ENCODE data around the gene DNAJB6.

Gene DNAJB6

GRCh38 chr7:157371296-157371695 is 34.5 kb downstream of the DNAJB6 start:
- no peak for DNase-seq

DNA sequence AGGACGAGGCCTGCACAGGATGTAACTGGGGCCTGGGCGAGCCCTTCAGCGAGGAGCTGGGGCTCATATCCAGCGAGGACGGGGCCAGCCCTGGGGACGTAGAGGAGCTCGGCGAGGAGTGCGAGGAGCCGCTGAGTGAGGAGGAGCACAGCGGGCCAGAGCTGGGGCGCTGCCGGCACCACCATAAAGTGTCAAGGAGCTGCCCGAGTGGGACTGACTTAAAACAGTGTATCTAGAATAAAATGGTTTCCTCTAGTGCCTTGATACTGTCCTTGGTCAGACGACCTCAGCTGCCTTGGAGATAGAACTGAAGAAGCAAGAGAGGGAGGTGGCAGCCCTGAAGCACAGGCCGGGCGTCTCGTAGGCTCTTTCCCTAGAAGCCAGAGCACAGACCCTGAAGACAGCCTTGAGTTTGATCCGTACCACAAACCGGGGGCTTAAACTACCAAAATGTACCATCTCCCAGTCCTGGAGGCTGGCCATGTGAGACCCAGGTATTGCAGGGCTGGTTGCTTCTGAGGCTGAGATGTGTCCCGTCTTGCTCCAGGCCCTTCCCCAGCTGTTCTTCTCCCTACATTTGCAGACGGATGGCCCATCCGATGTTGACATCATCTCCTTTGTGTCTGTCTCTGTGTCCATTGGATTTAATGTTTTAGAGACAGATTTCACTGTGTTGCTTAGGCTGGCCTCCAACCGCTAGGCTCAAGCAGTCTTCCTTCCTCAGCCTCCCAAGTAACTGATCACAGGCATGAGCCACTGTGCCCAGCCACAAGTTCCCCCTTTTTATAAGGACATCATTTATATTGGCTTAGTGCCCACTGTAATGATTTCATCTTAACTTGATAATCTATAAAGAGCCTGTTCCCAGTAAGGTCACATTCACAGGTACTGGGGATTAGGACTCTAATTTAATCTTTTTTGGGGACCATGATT is 35.8 kb downstream of the DNAJB6 start:
- no peak for DNase-seq

- no peak for DNase-seq
Observed at GRCh38 chr7:157373493-157373892, 36.7 kb downstream of the DNAJB6 start.

DNA sequence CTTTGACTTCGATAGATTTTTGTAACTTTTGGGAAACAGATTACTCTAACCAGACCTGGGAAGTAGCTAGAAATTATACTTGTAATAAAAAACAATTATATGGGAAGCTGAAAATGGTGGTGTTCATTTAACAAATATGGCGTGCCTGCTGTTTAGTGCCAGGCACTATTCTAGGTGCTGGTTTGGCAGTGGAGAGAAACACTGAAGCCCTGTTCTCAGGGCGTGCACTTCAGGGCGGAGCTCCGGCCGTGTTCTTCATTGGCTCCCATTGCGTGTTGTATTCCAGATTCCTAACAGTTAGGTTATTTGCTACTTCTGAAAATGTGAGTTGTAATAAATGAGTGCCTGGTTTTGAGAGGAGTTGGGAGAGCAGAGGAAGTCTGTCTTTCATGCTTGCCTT is 38.6 kb downstream of the DNAJB6 start:
- DNase-seq, result no peak

DNA sequence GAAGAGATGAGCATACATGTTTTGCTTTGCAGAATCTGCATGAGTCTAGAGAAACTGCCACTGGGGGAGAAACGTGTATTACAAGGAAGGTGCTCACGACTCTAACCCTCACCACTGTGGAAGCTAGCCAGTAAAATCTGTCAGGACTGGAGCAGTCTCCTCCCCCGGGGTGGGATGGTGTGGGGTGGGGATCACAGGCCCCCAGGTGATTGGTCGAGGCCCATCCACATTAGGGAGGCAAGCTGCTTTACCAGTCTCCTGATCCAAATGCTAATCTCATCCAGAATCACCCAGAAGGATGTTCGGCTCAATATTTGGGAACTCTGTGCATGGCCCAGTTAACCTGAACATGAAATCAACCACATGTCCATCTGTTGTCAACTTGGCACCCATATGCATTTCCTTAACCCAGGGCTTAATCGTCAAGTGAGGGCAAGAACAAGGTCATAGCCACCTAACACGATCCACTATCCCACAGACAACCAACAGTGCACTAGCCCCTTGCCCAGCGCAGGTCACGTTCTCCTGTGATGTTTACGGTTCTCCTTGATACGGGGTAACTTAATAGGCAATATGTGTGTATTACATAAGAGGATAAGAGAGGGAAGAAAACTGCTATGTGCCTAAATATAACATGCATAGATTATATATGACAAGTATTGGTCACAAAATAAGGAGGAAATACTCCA is 40.8 kb downstream of the DNAJB6 start:
- no peak for DNase-seq

- no peak for DNase-seq
Observed at GRCh38 chr7:157378390-157378789, 41.6 kb downstream of the DNAJB6 start.

GRCh38 chr7:157379493-157379892 is 42.7 kb downstream of the DNAJB6 start:
- no peak for DNase-seq

DNA sequence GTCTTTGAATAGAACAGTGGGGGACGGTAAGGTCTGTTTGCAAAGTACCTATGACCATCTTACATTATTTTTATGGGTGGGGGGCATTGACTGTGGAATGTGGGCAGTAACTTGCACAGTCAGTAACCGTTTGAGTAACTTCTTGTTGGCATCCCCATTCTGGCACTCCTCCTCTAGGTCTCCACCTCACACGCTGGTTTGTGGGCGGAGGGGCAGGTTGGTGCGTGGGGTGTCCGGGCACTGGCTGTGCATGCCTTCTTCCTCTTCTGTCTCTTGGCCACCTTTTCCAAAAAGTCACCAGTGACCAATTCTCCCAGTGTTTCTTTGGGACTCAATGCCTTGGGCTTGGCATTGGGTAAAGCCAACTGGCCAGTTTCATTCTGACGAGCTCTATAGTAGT is 43.6 kb downstream of the DNAJB6 start:
- DNase-seq, result no peak

GRCh38 chr7:157383868-157384267 is 47.1 kb downstream of the DNAJB6 start:
- DNase-seq, result no peak

DNA sequence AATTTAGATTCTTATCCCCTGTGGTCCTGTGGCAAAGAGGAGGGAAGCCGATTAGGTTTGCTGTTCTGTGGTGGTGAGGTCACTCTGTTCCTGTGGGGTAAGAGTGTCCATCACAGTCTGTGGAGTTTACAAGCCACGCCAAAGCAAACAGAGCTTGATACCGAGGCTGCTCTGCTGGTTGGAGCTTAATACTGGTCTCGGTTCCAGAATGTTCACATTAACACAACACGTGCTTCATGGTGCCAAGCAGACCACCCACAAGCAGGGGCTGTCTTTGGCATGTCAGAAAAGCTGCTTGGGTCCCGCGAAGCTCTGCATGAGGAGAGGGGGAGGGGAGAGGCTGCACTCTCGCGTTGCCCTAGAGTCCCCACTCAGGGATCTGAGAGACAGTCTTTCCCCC is 47.5 kb downstream of the DNAJB6 start:
- DNase-seq, result no peak

- peak; percentile 82 for DNase-seq
Observed at GRCh38 chr7:157386979-157387800, 50.4 kb downstream of the DNAJB6 start.

DNA sequence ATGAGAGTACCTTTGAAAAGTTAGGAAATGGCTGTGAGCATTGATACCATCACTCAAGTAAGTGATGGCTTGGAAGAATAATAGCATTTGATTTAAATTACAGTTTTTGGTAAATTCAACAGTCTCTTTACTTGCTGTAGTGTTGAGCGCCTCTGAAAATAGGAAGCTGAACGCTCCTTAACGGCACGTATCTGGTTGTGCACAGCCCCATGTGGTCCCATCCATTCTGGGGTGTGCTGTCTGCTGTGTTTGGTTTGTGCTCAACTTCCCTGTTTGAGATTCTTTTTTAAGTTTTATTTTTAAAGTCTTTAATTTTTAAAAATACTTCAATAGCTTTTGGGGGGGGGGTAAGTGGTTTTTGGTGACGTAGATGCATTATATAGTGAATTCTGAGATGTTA is 51.5 kb downstream of the DNAJB6 start:
- DNase-seq, result no peak

DNA sequence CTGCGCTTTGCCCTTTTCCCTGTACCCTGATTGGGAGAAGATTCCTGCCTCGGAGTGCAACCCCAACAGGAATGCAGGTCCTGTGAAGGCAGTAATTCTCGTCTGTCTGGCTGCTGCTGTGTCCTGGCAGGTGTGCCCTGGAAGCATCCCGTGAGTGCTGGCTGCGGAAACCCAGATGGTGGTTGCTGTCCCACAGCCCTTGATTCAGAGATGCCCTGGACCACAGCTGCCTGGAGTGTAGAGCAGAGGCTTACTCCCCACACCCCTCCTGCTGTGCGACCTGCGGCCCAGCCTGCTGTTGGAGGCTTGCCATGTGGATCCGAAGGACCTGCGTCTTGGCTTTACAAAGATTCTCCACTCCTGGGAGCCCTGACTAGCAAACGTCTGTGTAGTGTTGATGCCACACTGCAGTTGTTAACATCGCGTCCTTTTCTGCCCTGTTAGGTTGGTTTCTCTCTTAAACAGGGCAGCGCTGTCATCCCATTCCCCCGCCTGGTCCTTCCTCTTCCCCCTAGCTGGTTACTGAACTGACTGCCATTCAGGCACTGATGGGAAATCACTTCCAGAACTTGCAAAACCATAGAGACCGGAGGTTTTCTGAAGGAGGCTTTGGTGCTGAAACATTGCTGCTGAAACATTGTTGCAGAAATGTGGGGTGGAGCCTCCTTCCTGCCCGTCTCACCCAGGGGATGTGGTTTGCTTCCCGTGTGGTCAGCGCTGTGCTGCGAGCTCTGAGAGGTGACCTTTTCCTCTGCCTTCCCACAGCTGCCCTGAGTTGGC is 53.3 kb downstream of the DNAJB6 start:
- DNase-seq, result peak; percentile 14

GRCh38 chr7:157391036-157391710 is 54.4 kb downstream of the DNAJB6 start:
- DNase-seq, result no peak

DNA sequence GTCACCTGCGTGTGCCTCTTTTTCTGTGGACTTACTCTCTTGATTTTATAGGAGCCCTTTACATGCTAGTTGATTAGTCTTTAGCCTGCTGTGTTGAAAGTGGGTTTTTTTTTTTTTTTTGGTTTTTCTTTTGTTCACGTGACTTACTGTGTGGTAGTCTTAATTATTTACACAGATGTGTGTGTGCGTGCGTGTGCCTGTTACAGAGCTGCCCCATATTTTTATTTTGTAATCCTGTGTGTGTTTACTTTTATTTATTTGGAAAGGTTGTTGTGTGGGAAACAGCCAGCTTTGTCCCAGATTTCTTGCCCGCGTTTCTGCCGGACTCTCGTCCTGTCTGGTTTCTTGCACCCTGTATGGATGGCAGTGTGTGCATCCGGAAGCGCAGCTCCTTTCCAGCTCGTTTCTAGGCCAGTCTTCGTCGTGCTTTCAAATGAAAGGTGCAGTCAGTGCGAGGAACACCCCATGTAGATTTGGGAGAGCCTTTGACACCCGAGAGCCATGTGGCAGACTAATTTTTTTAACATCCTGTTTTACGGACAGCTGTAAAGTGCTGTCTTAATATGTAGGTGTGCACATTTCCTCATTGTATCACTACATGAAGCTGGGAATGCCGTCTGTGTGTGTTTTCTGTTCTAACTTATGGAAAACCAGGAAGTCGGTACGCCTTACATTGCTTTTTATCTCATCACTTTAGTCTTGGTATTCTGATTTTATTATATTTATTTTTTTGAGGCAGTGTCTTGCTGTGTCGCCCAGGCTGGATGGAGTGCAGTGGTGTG is 55.6 kb downstream of the DNAJB6 start:
- no peak for DNase-seq

- DNase-seq, result no peak
Observed at GRCh38 chr7:157394246-157395191, 57.7 kb downstream of the DNAJB6 start.

DNA sequence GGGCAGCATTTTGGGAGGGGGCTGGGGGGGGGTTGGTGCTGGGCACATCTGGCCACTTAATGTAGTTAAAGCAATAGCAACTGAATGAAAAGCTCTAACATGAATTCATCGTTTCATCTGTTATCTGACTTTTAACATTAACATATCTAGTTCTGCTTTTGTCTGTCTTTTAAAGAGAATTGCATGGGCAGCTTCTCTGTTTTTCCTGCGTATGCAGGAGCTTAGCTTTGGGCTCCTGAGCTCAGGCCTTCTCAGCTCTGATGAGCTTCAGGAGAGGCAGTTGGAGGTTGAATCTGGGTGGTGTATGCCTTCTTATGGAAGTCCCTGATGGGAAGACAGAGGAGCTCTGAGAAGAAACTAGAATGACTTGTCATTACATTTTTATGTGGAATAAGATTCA is 58.4 kb downstream of the DNAJB6 start:
- DNase-seq, result no peak

- no peak for DNase-seq
Observed at GRCh38 chr7:157396316-157397035, 59.7 kb downstream of the DNAJB6 start.

GRCh38 chr7:157397036-157397720 is 60.4 kb downstream of the DNAJB6 start:
- no peak for DNase-seq

Measured in stimulated activated naive CD4-positive, alpha-beta T cell treated with Interleukin-2 at 50 U/mL for 16 hours (primary cell).